ENCODE results near the gene CORO7.
"Not testable (repeated sequence)": the region's sequence is repeated elsewhere in the genome, so short reads cannot be mapped to it uniquely, and the experiment has no call there.

CORO7 gene

DNA sequence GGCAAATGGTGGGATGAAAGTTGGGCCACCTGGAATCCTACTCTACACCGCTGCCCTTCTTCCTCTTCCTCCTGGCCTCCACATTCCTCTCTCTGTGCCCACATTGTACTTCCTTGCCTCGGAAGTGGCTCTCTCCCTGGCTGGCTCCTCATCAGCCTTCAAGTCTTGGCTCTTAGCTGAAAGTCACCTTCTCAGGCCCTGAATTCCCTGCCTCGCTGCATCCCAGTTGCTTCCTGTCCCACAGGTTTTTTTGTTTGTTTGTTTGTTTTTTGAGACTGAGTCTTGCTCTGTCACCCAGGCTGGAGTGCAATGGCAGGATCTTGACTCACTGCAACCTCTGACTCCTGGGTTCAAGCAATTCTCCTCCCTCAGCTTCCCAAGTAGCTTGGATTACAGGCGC lies 62.7 kb downstream of the CORO7 start:
- DNase-seq (ENCODE audit: low read depth), result no peak

DNA sequence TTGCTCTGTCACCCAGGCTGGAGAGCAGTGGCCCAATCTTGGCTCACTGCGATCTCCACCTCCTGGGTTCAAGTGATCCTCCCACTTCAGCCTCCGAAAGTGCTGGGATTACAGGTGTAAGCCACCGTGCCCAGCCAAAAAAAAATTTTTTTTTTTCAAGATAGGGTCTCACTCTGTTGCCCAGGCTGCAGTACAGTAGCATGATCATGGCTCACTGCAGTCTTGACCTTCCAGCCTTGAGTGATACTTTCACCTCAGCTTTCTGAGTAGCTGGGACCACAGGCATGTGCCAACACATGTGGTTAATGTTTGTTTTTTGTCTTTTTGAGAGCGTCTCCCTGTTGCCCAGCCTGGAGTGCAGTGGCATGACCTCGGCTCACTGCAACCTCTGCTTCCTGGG lies 63.6 kb downstream of the CORO7 start:
- DNase-seq (ENCODE audit: low read depth), result no peak

DNA sequence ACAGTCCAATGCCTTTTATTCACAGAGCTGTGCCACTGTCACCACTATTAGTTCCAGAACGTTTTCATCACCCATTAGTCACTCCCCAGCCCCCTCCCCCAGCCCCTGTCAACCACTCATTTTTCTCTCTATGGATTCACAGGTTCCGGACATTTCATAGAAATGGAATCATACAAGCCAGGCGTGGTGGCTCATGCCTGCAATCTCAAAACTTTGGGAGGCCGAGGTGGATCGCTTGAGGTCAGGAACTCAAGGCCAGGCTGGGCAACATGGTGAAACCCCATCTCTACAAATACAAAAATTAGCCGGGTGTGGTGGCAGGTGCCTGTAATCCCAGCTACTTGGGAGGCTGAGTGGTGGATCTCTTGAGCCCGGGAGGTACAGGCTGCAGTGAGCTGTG lies 64.5 kb downstream of the CORO7 start:
- no peak for DNase-seq (ENCODE audit: low read depth)

DNA sequence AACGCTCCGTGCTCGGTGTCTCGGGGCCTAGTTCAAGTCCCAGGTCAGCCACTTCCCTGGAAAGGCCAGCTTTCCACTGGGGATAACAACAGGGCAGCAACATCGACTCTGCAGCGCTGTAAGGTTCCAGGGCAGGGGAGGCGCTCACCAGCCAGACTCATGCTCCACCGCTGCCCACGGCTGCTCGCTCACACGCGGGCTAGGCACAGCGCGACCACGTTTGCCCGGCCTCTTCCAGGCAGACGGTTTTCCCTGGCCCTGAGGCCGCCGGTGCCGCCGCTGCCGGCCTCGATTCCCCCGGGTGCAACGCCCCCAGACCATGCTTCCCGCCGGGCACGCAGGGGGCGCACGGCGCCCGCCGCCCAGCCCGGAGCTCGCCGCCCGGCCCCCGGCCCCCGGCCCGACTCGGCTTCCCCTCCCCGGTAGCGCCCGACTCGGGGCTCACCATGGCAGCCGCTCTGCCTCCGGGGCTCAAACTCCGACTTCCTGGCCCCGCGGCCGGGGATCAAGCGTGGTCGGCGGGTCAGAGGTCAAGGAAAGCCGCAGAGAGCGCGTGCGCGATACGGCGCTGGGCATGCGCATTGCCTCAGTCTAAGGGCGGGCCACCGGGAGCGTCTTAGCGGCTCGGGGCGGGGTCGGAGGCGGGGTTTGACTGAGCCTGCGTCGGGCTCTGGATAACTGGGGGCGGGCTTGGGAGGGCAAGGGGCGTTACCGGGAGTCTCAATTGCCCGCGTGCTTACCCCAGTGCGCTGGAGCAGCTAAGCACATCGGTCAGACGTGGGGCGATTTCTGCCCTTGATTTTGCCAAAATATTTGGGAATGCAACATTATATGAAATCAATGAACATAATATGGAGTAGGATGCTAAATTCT lies 65.4 kb downstream of the CORO7 start, which contains the start of gene PAM16:
PAM16 (minus strand) TSS at position 535 of the 873 bp plus-strand sequence; CDS start at position 448, 87 bp downstream.
- peak; percentile 99 for DNase-seq (ENCODE audit: low read depth)

DNA sequence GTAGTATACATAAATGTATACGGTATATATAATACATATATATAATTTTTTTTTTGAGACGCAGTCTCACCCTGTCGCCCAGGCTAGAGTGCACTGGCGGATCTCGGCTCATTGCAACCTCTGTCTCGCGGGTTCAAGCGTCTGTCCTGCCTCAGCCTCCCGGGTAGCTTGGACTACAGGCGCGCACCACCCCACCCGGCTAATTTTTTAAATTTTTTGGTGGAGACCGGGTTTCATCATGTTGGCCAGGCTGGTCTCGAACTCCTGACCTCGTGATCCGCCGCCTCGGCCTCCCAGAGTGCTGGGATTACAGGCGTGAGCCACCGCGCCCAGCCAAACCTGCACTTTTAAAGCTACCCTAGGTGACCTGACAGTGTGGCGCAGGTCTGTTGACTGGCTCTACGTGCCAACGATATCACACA lies 66.0 kb downstream of the CORO7 start:
- no peak for DNase-seq (ENCODE audit: low read depth)

DNA sequence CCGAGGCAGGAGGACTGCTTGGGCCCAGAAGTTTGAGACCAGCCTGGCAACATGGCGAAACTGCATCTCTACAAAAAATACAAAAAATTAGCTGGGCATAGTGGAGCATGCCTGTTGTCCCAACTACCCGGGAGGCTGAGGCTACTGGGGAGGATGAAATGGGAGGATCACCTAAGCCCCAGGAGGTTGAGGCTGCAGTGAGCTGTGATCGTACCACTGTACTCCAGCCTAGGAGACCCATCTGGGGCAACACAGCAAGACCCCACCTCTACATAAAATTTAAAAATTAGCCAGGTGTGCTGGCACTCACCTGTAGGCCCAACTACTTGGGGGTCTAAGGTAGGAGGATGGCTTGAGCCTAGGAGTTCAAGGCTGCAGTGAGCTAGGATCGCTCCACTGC lies 67.1 kb downstream of the CORO7 start:
- no peak for DNase-seq (ENCODE audit: low read depth)

DNA sequence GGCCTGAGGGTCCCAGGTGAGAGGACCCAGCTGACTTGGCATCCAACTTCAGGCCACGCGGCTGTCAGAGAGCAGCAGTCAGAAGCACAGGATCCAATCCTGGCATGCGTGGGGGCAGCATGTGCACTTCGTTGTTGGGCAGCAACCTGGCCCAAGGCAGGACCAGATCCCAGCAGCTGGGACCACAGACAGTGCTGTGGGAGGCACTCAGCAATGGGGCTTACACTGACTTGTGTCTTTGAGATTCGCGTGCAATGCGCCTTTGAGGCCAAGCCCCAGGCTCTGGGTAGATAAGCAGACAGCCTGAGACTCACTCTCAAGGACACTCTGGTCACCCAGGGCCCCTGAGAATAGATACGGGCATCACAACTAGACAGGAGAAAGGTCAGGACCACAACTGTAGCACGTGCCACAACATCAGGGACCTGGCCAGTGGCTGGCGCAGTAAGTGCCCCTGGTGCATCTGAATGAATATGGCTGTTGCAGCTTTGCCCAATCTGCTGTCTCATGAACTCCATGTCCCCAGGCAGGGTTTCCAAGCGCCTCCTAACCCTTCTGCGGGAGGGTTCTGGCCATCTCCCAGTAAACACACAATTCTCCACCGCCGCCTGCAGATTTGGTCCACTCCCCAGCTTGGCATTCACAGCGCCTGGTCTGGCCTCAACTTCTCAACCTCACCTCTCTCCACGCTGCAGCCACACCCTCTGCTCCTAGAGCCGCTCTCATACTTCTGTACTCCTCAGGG lies 68.5 kb downstream of the CORO7 start:
- no peak for DNase-seq (ENCODE audit: low read depth)

DNA sequence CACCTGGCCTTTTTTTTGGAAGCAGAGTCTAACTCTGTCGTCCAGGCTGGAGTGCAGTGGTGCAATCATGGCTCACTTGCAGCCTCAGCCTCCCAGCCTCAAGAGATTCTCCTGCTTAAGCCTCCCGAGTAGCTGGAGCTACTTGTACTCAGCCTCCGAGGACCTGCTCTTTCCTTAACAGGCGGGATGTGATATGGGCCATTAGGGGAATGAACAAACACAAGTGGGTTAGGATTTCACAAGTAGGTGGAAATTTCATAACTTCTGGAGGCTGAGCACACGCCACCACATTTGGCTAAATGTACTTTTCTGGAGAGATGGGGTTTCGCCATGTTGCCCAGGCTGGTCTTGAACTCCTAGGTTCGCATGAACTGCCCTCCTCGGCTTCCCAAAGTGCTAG lies 69.4 kb downstream of the CORO7 start:
- no peak for DNase-seq (ENCODE audit: low read depth)

DNA sequence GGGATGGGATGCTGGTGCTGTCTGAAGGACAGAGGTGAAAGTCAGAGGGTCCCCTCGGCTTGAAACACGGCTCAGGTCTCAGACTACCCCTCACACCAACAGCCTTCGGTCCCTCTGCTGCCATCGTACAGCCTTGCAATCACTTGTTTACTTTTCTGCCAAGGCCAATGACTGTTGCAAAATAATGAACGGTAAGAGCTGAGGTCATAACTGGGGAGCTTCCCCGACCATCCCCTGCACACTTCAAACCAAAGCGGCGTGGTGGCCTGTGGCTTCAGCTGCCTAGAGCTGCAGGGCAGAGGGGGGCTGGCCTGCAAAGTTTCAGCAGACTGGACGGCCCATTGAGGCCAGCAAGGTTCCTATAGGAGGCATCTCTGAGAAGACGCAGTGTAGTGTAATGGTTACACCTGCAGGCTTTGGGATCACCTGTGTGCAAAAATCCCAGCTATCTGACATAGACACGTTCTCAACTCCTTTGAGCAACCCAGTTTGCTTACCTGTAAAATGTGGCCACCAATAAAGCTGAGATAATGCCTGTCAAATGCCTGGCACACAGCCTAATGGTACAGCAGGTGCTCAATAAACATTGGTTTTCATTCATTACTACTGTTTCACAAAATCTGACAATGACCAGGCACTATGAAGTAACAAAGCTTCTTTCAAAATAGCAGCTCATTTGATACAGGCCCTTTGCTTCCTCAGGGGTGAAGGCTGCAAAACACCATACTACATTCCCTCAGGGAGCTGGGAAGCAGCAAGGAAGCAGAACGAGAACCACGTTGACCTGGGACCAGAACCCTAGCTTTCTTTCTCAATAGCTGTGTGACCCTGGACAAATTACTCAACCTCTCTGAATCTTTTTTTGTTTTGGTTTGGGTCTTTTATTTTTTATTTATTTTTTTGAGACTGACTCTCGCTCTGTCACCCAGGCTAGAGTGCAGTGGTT lies 70.3 kb downstream of the CORO7 start:
- no peak for DNase-seq (ENCODE audit: low read depth)

DNA sequence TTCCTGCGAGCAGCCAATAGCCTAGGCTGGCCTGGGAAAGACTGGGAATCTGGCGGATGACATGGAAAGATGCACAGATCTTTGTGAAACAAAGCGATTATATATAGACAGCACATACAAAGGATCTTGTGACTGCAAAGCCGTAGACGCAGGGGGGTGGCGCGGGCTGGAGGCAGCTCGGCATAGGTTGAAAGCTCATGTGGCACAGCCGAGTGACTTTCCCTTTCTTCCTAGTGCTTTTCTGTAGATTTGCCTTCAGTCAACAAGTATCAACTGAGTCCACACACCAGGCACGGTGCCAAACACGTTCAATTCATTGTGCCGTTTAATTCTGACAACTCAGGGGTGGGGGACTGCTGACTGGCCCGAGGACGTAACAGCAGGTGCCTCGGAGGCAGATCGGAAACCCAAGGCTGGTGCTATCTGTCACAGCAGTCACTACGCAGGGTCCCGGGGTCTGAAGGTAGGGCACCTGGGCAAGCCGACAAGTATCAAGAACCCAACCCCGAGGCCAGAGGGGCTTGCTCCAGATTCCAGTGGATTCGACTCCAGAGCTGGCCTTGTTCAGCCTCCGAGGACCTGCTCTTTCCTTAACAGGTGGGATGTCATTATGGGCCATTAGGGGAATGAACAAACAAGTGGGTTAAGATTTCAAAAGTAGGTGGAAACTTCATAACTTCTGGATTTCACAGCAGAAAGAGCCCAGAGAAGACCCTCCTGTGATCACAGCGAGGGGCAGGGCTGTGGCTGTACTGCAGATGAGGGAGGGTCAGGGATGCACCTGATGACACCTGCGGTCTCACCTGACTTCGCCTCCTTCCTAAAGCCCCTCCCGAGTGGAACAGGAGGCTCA lies 71.2 kb downstream of the CORO7 start:
- DNase-seq (ENCODE audit: low read depth), result no peak

DNA sequence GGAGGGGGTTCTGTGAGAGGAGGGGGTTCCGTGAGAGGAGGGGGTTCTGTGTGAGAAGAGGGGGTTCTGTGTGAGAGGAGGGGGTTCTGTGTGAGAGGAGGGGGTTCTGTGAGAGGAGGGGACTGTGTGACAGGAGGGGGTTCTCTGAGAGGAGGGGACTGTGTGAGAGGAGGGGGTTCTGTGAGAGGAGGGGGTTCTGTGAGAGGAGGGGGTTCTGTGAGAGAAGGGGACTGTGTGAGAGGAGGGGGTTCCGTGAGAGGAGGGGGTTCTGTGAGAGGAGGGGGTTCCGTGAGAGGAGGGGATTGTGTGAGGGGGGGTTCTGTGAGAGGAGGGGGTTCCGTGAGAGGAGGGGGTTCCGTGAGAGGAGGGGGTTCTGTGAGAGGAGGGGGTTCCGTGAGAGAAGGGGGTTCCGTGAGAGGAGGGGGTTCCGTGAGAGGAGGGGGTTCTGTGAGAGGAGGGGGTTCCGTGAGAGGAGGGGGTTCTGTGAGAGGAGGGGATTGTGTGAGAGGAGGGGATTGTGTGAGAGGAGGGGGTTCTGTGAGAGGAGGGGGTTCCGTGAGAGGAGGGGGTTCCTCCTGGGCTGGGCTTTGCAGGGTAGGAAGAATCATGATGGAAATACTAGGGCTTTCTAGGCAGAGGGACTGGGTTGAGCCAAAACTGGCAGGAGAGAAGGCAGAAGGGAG lies 72.0 kb downstream of the CORO7 start:
- not testable (repeated sequence) for DNase-seq (ENCODE audit: low read depth)

DNA sequence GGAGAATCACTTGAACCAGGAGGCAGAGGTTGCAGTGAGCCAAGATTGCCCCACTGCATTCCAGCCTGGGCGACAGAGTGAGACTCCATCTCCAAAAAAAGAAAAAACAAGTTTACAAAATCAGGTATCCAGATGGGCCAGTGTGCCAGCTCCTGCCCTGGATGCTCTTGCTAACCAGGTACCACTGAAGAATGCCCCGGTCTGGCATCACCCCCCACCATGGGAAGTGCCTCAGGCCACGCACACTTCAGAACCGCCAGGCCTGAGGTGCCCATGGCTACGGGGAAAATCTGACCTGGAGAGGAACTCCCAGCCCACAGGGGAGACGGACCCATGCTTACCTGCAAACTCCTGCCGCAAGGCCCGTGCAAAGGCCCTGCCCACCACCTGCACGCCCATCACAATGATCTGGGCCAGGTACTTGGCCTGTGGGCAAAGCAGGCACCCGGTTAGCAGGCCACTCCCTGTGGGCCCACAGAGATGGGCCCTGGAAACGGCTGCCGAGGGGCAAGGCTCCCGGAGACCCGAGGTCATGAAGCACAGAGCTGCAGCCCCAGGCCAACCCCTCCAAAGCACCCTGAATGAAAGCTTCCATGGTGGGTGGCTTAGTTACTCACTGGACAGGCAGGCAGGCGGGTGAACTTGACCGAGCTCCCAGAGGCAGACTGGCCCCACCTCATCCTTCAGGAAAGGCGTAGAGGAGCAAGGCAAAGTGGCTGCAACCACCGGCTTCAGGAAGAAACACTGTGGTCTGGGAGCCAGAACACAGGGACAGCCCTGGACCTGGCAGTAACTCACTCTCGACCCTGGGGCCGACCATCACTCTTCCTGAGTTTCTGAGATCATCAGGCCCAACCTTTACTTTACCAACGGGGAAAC lies 73.3 kb downstream of the CORO7 start:
- DNase-seq (ENCODE audit: low read depth), result no peak

DNA sequence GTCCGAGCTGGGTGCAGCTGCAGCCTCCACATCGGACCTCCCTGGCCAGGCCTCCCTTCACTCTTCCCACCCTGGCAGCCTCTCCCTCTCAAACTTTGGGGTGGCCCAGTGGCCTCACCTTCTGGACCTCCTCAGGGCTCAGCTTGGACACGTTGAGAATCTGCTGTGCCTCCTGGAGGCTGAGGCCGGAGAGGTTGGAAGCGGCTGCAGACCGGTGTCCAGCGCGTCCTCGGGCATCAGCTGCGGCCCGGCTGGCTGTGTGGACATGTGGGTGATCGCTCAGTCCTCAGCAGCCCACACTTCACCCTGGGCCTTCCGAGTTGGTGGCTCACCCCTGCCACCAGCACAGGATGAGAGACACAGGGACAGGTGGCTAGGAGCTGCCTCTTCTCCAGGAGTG lies 75.1 kb downstream of the CORO7 start:
- no peak for DNase-seq (ENCODE audit: low read depth)

DNA sequence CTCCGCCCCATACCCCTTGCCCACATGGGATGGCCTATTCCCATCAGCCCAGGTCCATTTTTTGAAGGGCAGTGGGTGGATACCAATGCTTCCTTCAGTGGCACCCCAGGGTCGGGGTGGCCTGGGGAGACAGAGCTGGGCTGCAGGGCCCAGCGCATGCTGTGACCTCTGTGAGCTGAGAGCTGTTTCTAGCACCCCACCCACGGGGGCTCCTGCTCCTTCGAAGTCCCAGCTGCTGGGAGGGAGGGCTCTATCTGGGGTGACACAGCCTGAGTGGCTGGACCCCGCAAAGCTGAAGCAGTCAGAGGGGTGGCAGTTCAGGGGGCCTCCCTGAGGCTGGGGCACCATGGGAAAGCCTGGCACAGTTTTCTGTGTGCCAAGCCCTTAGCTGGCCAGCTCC lies 76.0 kb downstream of the CORO7 start:
- DNase-seq (ENCODE audit: low read depth), result no peak

DNA sequence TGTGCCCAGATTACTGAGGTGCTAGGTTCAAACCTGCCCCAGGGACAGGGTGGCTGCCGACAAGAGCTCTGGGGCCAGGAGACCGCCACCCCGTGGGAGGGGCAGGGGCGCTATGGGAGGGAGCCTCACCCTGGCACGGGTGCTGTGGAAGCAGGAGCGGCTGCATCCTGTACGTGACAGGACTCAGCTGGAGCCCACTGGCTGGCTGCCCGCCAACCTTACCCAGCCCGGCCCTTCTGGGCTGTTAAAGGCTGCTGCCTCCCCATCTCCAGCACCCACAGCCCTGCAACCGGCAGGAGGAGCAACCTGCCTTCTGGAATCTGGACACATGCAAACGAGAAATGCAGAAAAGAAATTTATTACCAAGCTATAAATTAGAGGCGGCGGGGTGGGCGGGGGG lies 76.5 kb downstream of the CORO7 start:
- no peak for DNase-seq (ENCODE audit: low read depth)

DNA sequence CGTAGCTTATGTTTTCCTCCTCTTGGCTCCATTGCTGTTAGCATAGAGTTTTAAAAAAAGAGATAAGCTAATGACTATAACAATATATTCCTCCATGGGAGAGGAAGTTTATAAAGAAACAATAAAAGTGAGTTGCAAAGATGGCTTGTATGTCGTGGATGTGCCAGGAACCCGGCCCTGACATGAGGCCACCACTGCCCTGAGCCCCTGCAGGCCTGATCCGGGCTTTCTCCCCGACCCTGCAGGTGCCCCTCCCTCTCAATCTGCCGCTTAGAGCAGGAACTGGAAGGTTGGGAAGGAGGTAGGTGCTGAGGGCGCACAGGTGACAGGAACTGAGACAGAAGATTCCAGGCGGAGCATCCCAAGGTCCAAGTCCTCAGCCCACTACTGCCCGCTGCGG lies 76.9 kb downstream of the CORO7 start:
- no peak for DNase-seq (ENCODE audit: low read depth)

DNA sequence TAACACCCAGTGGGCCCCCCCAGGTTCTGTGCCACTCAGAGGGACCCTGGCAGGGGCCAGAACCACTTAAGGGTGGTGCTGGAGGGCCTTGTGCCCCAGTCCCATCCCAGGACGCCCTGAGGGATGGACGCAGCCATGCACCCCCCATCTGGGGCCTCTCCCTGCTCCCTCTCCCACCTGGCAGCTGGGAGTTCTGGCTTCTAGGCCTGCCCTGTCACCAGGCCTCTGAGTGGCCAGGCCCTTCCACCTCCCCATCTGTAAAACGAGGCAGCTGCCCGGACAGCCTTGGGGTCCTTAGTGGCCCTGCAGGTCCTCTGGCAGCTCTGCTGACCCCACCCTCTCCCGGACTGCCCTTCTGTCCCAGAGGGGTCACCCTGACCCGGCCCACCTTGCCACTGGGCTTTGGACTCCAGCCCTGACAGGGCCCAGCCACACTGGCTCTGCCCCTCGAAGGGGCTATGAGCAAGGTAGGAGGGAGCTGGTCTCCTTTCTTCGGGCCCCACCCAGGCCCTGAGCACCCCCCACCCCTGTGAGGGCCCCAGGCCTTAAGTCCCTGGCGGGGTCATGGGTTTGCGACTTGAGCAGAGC lies 77.6 kb downstream of the CORO7 start:
- no peak for DNase-seq (ENCODE audit: low read depth)

DNA sequence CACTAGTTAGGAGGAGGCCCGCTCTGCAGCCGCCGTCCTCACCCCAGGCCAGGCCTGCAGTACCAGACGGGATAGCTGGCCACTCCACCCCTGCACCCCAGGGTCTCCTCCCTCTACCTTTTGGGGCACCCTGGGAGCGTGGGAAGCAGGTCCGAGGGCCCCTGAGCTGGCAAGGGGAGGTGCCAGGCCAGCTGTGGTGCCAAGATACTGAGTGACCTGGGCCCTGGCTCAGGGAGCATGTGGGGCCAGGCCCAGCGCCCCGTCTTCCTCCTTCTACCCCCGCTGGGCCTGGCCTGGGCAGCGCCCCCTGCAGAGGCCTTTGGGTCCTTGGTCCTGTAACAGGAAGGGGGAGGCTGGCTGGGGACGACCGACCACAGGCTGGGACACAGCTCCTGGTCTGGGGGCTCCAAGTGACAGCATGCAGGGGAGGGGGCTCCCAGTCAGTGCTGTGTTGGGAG lies 78.2 kb downstream of the CORO7 start:
- no peak for DNase-seq (ENCODE audit: low read depth)

DNA sequence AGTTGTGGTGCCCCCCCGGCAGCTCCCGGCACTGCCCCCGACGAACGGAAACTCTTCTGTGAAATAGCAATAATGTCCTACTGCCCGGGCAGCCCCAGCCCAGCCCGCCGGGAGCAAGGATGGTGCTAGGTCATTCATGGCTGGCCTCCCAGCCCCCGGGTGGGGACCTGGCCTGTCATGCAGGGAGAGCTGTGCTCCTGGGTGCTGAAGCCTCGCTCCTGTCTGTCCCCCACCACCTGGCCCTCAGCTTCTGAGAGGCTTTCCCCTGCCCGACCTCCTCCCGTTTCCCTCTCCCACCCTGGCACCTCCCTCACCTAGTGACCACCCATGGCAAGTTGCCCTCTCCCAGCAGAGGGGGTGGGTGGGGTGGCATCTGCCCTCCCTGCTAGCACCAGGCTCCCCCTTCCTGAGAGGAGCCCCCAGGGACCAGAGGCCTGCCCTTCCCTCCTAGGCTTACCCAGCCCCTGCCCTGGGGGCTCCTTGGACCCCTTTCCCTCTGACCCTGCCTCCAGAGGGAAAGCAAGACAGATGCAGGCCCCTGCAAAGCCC lies 78.8 kb downstream of the CORO7 start:
- no peak for DNase-seq (ENCODE audit: low read depth)

Measured in activated T-cell treated with anti-CD3 and anti-CD28 coated beads for 1 hour (primary cell).